Measurements from ENCODE around the gene PDGFD. TPM values are rescaled to one million over a fixed set of nuclear protein-coding genes. Genes with fewer than 3 reads are reported as not detected.

Gene PDGFD
- polyA plus RNA-seq, 1 of the 3 experiments (the other 2 are of a cell fraction): 4.8 TPM

DNA sequence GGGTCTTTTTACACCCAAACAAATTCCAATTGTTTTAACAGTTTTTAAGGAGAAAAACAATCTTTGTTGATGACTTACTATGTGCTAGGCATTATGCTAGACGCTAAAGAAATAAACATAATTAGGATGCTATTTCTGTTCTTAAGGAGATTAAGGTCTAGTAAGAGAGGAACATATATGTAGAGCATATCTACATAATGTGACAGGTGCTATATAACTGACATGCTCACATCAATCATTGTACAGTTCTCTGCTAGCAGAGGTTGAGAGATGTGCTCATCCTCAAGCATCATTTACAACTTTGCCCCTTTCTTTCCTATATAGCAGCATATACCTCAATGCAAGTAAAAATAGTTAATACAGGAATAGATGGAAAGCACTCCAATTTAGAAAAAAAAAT is 37.5 kb downstream of the PDGFD start:
- ChIA-PET CTCF (no interaction called here), POLR2A (no interaction called here)
- Histone ChIP-seq H3K9me3 (no peaks in the 10 kb centered on the region), H3K4me1 (ENCODE audit: control insufficient read depth in 1 of 2, insufficient read depth in 2 of 2, low read depth in 1 of 2, low read length in 1 of 2) (no peaks in the 10 kb centered on the region; a peak in 1 of 4 replicates), H3K27me3 (ENCODE audit: insufficient read depth) (no peaks in the 10 kb centered on the region), H3K27ac (ENCODE audit: low read depth in 2 of 2, low read length in 1 of 2) (no peak overlapping the region), H4K20me1 (ENCODE audit: insufficient read depth) (no peaks in the 10 kb centered on the region), H3K4me3 (ENCODE audit: low read depth in 2 of 2, low read length in 1 of 2) (no peak overlapping the region), H3K79me2 (ENCODE audit: insufficient read depth) (no peaks in the 10 kb centered on the region), H3K36me3 (replicated peaks in 1 of 2; ENCODE audit: control insufficient read depth in 1 of 2, insufficient read depth in 2 of 2, low read length in 1 of 2) (no peaks in the 10 kb centered on the region), H3F3A (replicated peaks; ENCODE audit: insufficient read depth) (peaks cover 3% of the 10 kb centered on the region), H3K4me2 (no peak overlapping the region), H2AFZ (ENCODE audit: low read depth) (no peak overlapping the region), H3K9ac (no peak overlapping the region), H3K9me2 (no peaks in the 10 kb centered on the region)
- no peak for DNase-seq
- TF ChIP-seq, protein P1, sequence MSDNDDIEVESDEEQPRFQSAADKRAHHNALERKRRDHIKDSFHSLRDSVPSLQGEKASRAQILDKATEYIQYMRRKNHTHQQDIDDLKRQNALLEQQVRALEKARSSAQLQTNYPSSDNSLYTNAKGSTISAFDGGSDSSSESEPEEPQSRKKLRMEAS (IDR thresholded peaks at IDR 0.05; ENCODE audit: low read depth): no peak
- TF ChIP-seq, protein P2, sequence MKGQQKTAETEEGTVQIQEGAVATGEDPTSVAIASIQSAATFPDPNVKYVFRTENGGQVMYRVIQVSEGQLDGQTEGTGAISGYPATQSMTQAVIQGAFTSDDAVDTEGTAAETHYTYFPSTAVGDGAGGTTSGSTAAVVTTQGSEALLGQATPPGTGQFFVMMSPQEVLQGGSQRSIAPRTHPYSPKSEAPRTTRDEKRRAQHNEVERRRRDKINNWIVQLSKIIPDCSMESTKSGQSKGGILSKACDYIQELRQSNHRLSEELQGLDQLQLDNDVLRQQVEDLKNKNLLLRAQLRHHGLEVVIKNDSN (IDR thresholded peaks at IDR 0.05; ENCODE audit: borderline replicate concordance, low read depth): no peak
- TF ChIP-seq TCF12 (IDR thresholded peaks at IDR 0.05): no peak
- no peak for TF ChIP-seq MEF2A (IDR thresholded peaks at IDR 0.05; ENCODE audit: borderline replicate concordance, low read depth)
- TF ChIP-seq, protein P3, sequence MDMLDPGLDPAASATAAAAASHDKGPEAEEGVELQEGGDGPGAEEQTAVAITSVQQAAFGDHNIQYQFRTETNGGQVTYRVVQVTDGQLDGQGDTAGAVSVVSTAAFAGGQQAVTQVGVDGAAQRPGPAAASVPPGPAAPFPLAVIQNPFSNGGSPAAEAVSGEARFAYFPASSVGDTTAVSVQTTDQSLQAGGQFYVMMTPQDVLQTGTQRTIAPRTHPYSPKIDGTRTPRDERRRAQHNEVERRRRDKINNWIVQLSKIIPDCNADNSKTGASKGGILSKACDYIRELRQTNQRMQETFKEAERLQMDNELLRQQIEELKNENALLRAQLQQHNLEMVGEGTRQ (IDR thresholded peaks at IDR 0.05; ENCODE audit: borderline replicate concordance, low read depth, low read length): no peak
- 93% methylated on average over 1 of the region's 1 CpG for WGBS (ENCODE audit: low lambda C conversion rate)

DNA sequence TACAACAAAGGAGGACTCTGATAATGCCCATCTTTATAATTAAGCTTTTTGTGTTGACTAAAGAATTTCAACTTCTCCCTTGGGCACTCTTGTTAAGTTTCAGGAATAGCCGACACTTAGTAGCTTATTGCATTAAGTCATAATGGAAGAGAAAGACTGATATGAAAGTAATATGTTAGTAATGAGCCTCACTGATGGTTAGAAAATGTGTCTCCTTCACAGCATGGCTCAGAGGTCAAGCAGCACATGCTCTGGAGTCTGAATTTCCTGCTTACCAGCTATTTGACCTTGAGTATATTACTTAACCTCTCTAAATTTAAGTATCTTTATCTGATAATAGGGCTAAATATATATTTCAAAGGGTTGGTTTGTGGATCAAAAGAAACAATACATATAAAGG is 39.0 kb downstream of the PDGFD start:
- no peak overlapping the region for H3K27ac ChIP-seq (ENCODE audit: low read depth in 2 of 2, low read length in 1 of 2)
- no peak overlapping the region for H3K4me2 ChIP-seq
- peak overlapping the region; percentile 23; the same call in 1 of the 2 replicates for H2AFZ ChIP-seq (ENCODE audit: low read depth)
- H3K9me3 ChIP-seq: no peaks in the 10 kb centered on the region
- 36% methylated on average over 1 of the region's 1 CpG for WGBS (ENCODE audit: low lambda C conversion rate)
- no peak for DNase-seq
- CTCF ChIA-PET: interaction anchor here (1.0 kb wide), 1 partner anchor 443 kb away, joined by 3 read pairs; no protein-coding TSS in a partner anchor
- no peaks in the 10 kb centered on the region for H3K9me2 ChIP-seq
- H3K36me3 ChIP-seq (replicated peaks in 1 of 2; ENCODE audit: control insufficient read depth in 1 of 2, insufficient read depth in 2 of 2, low read length in 1 of 2): no peaks in the 10 kb centered on the region
- H3F3A ChIP-seq (replicated peaks; ENCODE audit: insufficient read depth): peaks cover 3% of the 10 kb centered on the region
- no peaks in the 10 kb centered on the region for H3K27me3 ChIP-seq (ENCODE audit: insufficient read depth)
- H4K20me1 ChIP-seq (ENCODE audit: insufficient read depth): no peaks in the 10 kb centered on the region
- no peaks in the 10 kb centered on the region; a peak in 1 of 4 replicates for H3K4me1 ChIP-seq (ENCODE audit: control insufficient read depth in 1 of 2, insufficient read depth in 2 of 2, low read depth in 1 of 2, low read length in 1 of 2)
- TF ChIP-seq EP300 (IDR thresholded peaks at IDR 0.05; ENCODE audit: borderline replicate concordance in 1 of 2, low read depth in 1 of 2, low read length in 1 of 2) (no peak), NRF1 (IDR thresholded peaks at IDR 0.05; ENCODE audit: low read depth, low read length) (no peak), FOXM1 (IDR thresholded peaks at IDR 0.05; ENCODE audit: low read depth) (no peak), EZH2phosphoT487 (IDR thresholded peaks at IDR 0.05; ENCODE audit: borderline replicate concordance, low read depth) (no peak), ELF1 (IDR thresholded peaks at IDR 0.05) (no peak), NFIC (IDR thresholded peaks at IDR 0.05; ENCODE audit: borderline replicate concordance) (no peak), MEF2A (IDR thresholded peaks at IDR 0.05; ENCODE audit: borderline replicate concordance, low read depth) (no peak), RFX5 (IDR thresholded peaks at IDR 0.05; ENCODE audit: low read length) (no peak), POLR2AphosphoS5 (IDR thresholded peaks at IDR 0.05; ENCODE audit: low read depth, low read length) (no peak), YY1 (IDR thresholded peaks at IDR 0.05; ENCODE audit: low read depth) (no peak)
- TF ChIP-seq, protein P4, sequence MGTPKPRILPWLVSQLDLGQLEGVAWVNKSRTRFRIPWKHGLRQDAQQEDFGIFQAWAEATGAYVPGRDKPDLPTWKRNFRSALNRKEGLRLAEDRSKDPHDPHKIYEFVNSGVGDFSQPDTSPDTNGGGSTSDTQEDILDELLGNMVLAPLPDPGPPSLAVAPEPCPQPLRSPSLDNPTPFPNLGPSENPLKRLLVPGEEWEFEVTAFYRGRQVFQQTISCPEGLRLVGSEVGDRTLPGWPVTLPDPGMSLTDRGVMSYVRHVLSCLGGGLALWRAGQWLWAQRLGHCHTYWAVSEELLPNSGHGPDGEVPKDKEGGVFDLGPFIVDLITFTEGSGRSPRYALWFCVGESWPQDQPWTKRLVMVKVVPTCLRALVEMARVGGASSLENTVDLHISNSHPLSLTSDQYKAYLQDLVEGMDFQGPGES (IDR thresholded peaks at IDR 0.05; ENCODE audit: low read depth, low read length): no peak
- no peaks in the 10 kb centered on the region for H3K79me2 ChIP-seq (ENCODE audit: insufficient read depth)
- POLR2A ChIA-PET: no interaction called here
- H3K9ac ChIP-seq: no peak overlapping the region
- no peak overlapping the region for H3K4me3 ChIP-seq (ENCODE audit: low read depth in 2 of 2, low read length in 1 of 2)
